GM12864 (cell line): ENCODE results near the gene PPP1R15B.
"Not testable (repeated sequence)": the region's sequence is repeated elsewhere in the genome, so short reads cannot be mapped to it uniquely, and the experiment has no call there.

Experiments used
- DNase-seq: peaks from one replicate; pipeline ENCODE4 v3.0.0-alpha.2; 2011; ENCODE audit warnings: low read depth
- H3K4me3 ChIP-seq: 2 replicates; pipeline ENCODE4 v1.5.1; 2011; ENCODE audit warnings: mild to moderate bottlenecking, low read depth, low read length, control low read depth
- TF ChIP-seq, protein P1 (sequence below): IDR thresholded peaks from 2 replicates; pipeline ENCODE4 v1.5.1; 2011; ENCODE audit warnings: low read depth, mild to moderate bottlenecking, moderate library complexity, low read length, control low read depth, inconsistent platforms; ENCODE audit errors: missing control alignments

The PPP1R15B gene

DNA sequence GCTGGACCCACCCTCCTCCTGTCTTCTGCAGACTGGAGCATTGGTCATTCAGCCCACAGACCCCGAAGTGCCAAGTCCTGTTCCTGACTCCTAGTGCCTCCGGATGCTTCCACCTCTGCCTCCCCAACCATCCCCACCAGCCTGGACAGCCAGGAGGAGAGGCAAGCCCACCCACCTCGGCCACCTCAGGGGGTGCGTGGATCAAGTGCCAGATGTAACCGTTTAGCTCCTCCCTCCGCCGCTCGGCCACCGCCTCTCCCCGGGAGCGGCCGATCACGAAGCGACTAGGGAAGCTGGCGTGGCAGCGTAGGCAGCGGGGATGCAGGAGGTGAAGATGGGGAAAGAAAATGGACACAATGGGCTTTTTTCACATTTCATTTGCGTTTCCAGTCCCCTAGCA lies 18.1 kb upstream of the PPP1R15B start:
- H3K4me3 ChIP-seq, result no peak overlapping the region
- no peak for DNase-seq
- TF ChIP-seq, protein P1, sequence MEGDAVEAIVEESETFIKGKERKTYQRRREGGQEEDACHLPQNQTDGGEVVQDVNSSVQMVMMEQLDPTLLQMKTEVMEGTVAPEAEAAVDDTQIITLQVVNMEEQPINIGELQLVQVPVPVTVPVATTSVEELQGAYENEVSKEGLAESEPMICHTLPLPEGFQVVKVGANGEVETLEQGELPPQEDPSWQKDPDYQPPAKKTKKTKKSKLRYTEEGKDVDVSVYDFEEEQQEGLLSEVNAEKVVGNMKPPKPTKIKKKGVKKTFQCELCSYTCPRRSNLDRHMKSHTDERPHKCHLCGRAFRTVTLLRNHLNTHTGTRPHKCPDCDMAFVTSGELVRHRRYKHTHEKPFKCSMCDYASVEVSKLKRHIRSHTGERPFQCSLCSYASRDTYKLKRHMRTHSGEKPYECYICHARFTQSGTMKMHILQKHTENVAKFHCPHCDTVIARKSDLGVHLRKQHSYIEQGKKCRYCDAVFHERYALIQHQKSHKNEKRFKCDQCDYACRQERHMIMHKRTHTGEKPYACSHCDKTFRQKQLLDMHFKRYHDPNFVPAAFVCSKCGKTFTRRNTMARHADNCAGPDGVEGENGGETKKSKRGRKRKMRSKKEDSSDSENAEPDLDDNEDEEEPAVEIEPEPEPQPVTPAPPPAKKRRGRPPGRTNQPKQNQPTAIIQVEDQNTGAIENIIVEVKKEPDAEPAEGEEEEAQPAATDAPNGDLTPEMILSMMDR, result no peak

DNA sequence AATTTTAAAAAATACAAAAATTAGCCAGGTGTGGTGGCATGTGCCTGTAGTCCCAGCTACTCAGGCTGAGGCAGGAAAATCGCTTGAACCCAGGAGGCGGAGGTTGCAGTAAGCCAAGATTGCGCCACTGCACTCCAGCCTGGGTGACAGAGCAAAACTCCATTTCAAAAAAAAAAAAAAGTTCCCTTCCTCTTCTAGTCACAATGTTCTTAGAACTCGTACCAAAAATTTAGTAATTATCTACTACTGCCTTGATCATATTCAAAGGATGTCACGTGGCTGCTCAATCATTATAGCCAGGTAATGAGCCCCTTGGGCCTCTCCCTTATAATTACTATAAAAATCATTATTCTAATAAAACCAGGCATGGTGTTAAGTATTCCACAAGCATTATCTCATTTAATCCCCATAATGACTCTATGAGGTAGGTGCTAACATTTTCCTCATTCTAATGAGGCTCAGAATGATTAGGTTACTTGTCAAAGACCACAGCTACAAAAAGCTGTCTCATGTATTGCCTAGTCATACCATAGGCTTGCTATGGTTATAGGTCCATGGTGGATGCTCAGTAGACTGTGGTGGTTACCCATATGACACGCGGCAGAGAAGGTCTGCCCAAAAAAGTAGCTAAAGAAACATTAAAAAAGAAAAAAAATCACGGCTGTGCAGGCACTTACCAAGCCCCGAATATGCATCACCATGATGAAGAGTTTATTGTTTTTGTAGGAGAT lies 15.5 kb upstream of the PPP1R15B start:
- H3K4me3 ChIP-seq, result no peak overlapping the region
- no peak for DNase-seq
- TF ChIP-seq, protein P1, result no peak

DNA sequence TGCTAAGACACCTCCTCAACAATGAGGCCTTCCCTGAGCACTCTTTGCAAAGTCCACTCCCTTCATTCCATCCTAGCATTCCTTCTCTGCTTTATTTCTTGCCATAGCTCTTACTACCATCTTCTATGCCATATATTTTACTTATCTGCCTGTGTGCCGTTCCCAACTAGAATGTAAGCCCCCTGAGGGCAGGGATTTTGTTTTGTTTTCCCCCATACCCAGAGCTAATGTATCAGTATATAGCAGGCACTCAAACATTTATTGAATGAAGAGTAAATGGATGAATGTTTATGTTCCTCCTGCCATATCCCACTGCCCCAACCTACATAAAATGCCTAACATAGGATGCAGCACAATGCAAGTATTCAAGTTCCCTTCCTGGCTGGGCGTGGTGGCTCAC lies 14.9 kb upstream of the PPP1R15B start:
- TF ChIP-seq, protein P1, result no peak
- DNase-seq, result no peak
- no peak overlapping the region for H3K4me3 ChIP-seq

DNA sequence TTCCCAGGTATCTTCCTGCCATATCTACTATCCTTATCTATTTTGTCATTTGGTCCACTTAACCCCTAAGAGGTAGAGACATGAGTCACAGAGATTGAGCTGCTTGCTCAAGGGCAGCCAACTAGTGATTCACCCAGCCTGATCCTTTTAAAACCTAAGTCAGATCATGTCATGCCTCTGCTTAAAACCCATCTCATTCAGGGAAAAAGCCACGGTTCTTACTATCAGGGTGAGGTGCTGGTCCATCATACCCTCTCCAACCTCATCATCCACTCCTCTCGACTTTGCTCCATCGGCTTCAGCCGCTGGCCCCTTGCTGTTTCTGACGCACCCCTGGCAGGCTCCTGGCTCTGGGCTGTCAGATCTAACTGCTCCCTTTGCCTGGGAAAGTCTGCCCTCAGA lies 14.4 kb upstream of the PPP1R15B start:
- H3K4me3 ChIP-seq, result no peak overlapping the region
- no peak for DNase-seq
- TF ChIP-seq, protein P1, result no peak

DNA sequence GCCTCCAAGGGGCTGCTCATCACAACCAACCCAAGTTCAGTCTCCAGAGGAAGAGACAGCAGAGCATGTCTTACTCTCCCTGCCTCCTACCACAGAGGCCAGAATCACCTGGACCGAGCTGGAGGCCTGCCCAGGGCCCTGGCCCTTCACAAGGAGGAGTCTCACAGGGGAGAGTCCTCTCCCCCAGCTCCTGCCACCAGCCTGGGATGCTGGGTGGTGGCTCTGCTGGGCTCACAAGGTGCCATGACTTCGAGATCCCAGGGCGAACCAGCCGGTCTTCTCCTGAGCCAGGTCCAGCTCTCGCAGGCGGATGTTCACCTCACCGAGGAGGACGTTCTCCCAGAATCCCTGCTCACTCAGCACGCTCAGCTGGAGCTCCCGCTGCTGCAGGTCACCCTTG lies 13.0 kb upstream of the PPP1R15B start:
- H3K4me3 ChIP-seq, result no peak overlapping the region
- no peak for DNase-seq
- TF ChIP-seq, protein P1, result no peak

DNA sequence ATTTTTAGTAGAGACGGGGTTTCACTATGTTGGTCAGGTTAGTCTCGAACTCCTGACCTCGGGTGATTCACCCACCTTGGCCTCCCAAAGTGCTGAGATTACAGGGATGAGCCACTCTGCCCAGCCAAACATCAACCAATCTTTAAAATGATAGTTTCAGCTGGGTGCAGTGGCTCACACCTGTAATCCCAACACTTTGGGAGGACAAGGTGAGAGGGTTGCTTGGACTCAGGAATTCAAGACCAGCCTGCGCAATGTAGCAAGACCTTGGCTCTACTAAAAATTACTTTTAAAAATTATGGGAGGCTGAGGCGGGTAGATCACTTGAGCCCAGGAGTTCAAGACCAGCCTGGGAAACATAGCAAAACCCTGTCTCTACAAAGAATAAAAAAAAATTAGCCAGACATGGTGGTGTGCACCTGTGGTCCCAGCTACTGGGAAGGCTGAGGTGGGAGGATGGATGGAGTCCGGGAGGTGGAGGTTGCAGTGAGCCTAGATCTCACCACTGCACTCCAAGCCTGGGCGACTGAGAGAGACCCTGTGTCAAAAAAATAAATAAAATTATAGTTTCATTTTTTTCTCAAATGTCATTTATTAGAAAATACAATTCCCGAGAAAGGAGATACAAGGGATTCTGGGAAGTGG lies 10.6 kb upstream of the PPP1R15B start:
- DNase-seq, H3K4me3 ChIP-seq: not testable (repeated sequence)

DNA sequence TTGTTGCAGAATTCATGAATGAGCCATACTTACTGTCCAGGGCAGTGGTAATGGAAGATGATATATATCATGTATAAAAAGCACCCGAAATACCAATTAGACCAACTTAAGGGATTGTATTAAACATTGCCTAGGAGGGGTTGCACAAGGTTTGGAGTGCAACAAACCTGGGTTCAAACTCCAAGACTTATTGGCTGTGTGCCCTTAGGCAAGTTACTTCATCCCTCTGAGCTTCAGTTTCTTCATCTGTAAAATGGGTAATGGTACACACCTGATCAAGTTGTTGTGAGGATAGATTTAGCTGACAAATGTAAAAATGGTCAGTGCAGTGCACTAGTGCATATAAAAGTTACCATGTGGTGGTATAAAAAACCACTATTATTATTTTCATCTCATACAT lies 9.8 kb upstream of the PPP1R15B start:
- DNase-seq, result no peak
- TF ChIP-seq, protein P1, result no peak
- no peak overlapping the region for H3K4me3 ChIP-seq
